Effector memory CD8-positive, alpha-beta T cell (primary cell): ENCODE results near the gene BACH1.

Experiments used
- ATAC-seq: fragments of 150-1000 bp; cut with Tn5 transposase; replicated peaks from 2 replicates; pipeline ENCODE4 v1.10.0; 2021; ENCODE audit warnings: mild to moderate bottlenecking, moderate library complexity
- DNase-seq, 3 experiments: peaks; one replicate each; pipeline ENCODE4 v3.0.0; 2021
- H3K27ac Mint-ChIP-seq, 2 donors: one replicate each; pipeline ENCODE4 v1.8.0; 2022; ENCODE audit warnings: mild to moderate bottlenecking in 2 of 2, mixed read lengths in 2 of 2, moderate library complexity in 2 of 2
- H3K27me3 Mint-ChIP-seq, 2 donors: one replicate each; pipeline ENCODE4 v1.8.0; 2022; ENCODE audit warnings: mixed read lengths in 2 of 2
- H3K36me3 Mint-ChIP-seq: one replicate; pipeline ENCODE4 v1.8.0; 2022; ENCODE audit warnings: mild to moderate bottlenecking, moderate library complexity, mixed read lengths; ENCODE audit not compliant: insufficient read depth
- H3K4me1 Mint-ChIP-seq, 2 donors: one replicate each; pipeline ENCODE4 v1.8.0; 2022; ENCODE audit warnings: low read depth in 2 of 2, mixed read lengths in 2 of 2
- H3K4me3 Mint-ChIP-seq, 2 donors: one replicate each; pipeline ENCODE4 v1.8.0; 2022; ENCODE audit warnings: mild to moderate bottlenecking in 2 of 2, mixed read lengths in 2 of 2, moderate library complexity in 2 of 2
- H3K9me3 Mint-ChIP-seq, 2 donors: one replicate each; pipeline ENCODE4 v1.8.0; 2022; ENCODE audit warnings: mixed read lengths in 2 of 2

The BACH1 gene

GRCh38 chr21:29329406-29329805, 30.7 kb downstream of the BACH1 start:
- Mint-ChIP-seq H3K9me3 (no peaks in the 10 kb centered on the region), H3K36me3 (peaks cover 28% of the 10 kb centered on the region), H3K27ac (no peak overlapping the region), H3K4me1 (peaks cover 2 to 10% of the 10 kb centered on the region in 2 donors), H3K4me3 (no peak overlapping the region), H3K27me3 (no peaks in the 10 kb centered on the region)
- DNase-seq = no peak
- ATAC-seq = no peak

- DNase-seq (no peak), ATAC-seq (no peak)
- Mint-ChIP-seq H3K4me3 (no peak overlapping the region), H3K4me1 (peaks cover 2 to 15% of the 10 kb centered on the region in 2 donors), H3K27me3 (no peaks in the 10 kb centered on the region), H3K9me3 (no peaks in the 10 kb centered on the region), H3K27ac (peak overlapping the region in 1 of 2 donors; percentile 39), H3K36me3 (peaks cover 28% of the 10 kb centered on the region)
Observed at GRCh38 chr21:29330797-29331196, 32.1 kb downstream of the BACH1 start.

GRCh38 chr21:29332461-29333362, 34.0 kb downstream of the BACH1 start:
- Mint-ChIP-seq H3K4me3 (no peak overlapping the region), H3K27me3 (no peaks in the 10 kb centered on the region), H3K9me3 (no peaks in the 10 kb centered on the region), H3K4me1 (peaks cover 2 to 15% of the 10 kb centered on the region in 2 donors), H3K27ac (no peak overlapping the region), H3K36me3 (peaks cover 17% of the 10 kb centered on the region)
- DNase-seq (no peak), ATAC-seq (no peak)

- no peaks in the 10 kb centered on the region for H3K9me3 Mint-ChIP-seq
- H3K27ac Mint-ChIP-seq = no peak overlapping the region
Observed at GRCh38 chr21:29333406-29333805, 34.7 kb downstream of the BACH1 start.

GRCh38 chr21:29334717-29335428, 36.2 kb downstream of the BACH1 start:
- Mint-ChIP-seq H3K4me1 (peaks cover 2 to 15% of the 10 kb centered on the region in 2 donors), H3K9me3 (no peaks in the 10 kb centered on the region), H3K27me3 (no peaks in the 10 kb centered on the region), H3K27ac (no peak overlapping the region), H3K4me3 (no peak overlapping the region), H3K36me3 (peaks cover 16% of the 10 kb centered on the region)
- no peak for DNase-seq
- ATAC-seq = no peak

More at GRCh38 chr21:29333406-29333805, 34.7 kb downstream of the BACH1 start:
- Mint-ChIP-seq H3K27me3 (no peaks in the 10 kb centered on the region), H3K4me1 (peaks cover 2 to 15% of the 10 kb centered on the region in 2 donors), H3K4me3 (no peak overlapping the region), H3K36me3 (peaks cover 19% of the 10 kb centered on the region)
- ATAC-seq = no peak
- no peak for DNase-seq

- no peak for DNase-seq
- ATAC-seq = no peak
- Mint-ChIP-seq H3K9me3 (no peaks in the 10 kb centered on the region), H3K27me3 (no peaks in the 10 kb centered on the region), H3K4me1 (peaks cover 3 to 20% of the 10 kb centered on the region in 2 donors), H3K27ac (no peak overlapping the region), H3K36me3 (peaks cover 16% of the 10 kb centered on the region), H3K4me3 (no peak overlapping the region)
Observed at GRCh38 chr21:29335720-29336119, 37.0 kb downstream of the BACH1 start.

- DNase-seq (no peak), ATAC-seq (no peak)
- H3K9me3 Mint-ChIP-seq = no peaks in the 10 kb centered on the region
- H3K36me3 Mint-ChIP-seq = peaks cover 7% of the 10 kb centered on the region
- no peak overlapping the region for H3K27ac Mint-ChIP-seq
- H3K4me1 Mint-ChIP-seq = peaks cover 4 to 26% of the 10 kb centered on the region in 2 donors
- no peaks in the 10 kb centered on the region for H3K27me3 Mint-ChIP-seq
- H3K4me3 Mint-ChIP-seq = no peak overlapping the region
Observed at GRCh38 chr21:29338256-29338655, 39.5 kb downstream of the BACH1 start.

GRCh38 chr21:29340228-29340627, 41.5 kb downstream of the BACH1 start:
- H3K9me3 Mint-ChIP-seq = no peaks in the 10 kb centered on the region
- DNase-seq (no peak), ATAC-seq (no peak)
- peaks cover 3% of the 10 kb centered on the region for H3K36me3 Mint-ChIP-seq
- peak overlapping the region; percentile 56 to 60 for H3K27ac Mint-ChIP-seq
- H3K27me3 Mint-ChIP-seq = no peaks in the 10 kb centered on the region
- no peak overlapping the region for H3K4me3 Mint-ChIP-seq
- H3K4me1 Mint-ChIP-seq = peaks cover 4 to 26% of the 10 kb centered on the region in 2 donors

GRCh38 chr21:29342363-29342957, 43.7 kb downstream of the BACH1 start:
- H3K27ac Mint-ChIP-seq = peak overlapping the region in 1 of 2 donors; percentile 59
- peaks cover 4 to 21% of the 10 kb centered on the region in 2 donors for H3K4me1 Mint-ChIP-seq
- H3K4me3 Mint-ChIP-seq = no peak overlapping the region
- H3K9me3 Mint-ChIP-seq = no peaks in the 10 kb centered on the region
- H3K27me3 Mint-ChIP-seq = no peaks in the 10 kb centered on the region
- DNase-seq = no peak
- no peak for ATAC-seq
- peaks cover 3% of the 10 kb centered on the region for H3K36me3 Mint-ChIP-seq

- DNase-seq (no peak), ATAC-seq (no peak)
- Mint-ChIP-seq H3K27me3 (no peaks in the 10 kb centered on the region), H3K27ac (no peak overlapping the region), H3K4me3 (no peak overlapping the region), H3K4me1 (peaks cover 5 to 26% of the 10 kb centered on the region in 2 donors), H3K36me3 (peaks cover 2% of the 10 kb centered on the region), H3K9me3 (no peaks in the 10 kb centered on the region)
Observed at GRCh38 chr21:29343519-29343918, 44.8 kb downstream of the BACH1 start.

GRCh38 chr21:29346281-29346680, 47.6 kb downstream of the BACH1 start:
- no peak for DNase-seq
- H3K27ac Mint-ChIP-seq = no peak overlapping the region
- no peaks in the 10 kb centered on the region for H3K9me3 Mint-ChIP-seq
- H3K27me3 Mint-ChIP-seq = no peaks in the 10 kb centered on the region
- H3K4me1 Mint-ChIP-seq = peaks cover 4 to 19% of the 10 kb centered on the region in 2 donors
- no peak overlapping the region for H3K4me3 Mint-ChIP-seq
- H3K36me3 Mint-ChIP-seq = peaks cover 2% of the 10 kb centered on the region
- no peak for ATAC-seq

GRCh38 chr21:29346771-29347170, 48.0 kb downstream of the BACH1 start:
- no peaks in the 10 kb centered on the region for H3K27me3 Mint-ChIP-seq
- no peaks in the 10 kb centered on the region for H3K9me3 Mint-ChIP-seq
- no peak overlapping the region for H3K4me3 Mint-ChIP-seq
- no peak overlapping the region for H3K27ac Mint-ChIP-seq
- no peak for ATAC-seq
- H3K4me1 Mint-ChIP-seq = peaks cover 4 to 18% of the 10 kb centered on the region in 2 donors
- no peak for DNase-seq
- H3K36me3 Mint-ChIP-seq = peaks cover 2% of the 10 kb centered on the region

GRCh38 chr21:29347274-29347681, 48.6 kb downstream of the BACH1 start:
- Mint-ChIP-seq H3K27me3 (no peaks in the 10 kb centered on the region), H3K36me3 (peaks cover 2% of the 10 kb centered on the region), H3K4me3 (no peak overlapping the region), H3K4me1 (peaks cover 2 to 13% of the 10 kb centered on the region in 2 donors), H3K9me3 (no peaks in the 10 kb centered on the region), H3K27ac (peak overlapping the region in 1 of 2 donors; percentile 48)
- ATAC-seq = no peak
- DNase-seq = no peak
